ENCODE measurements around the gene KIAA0586.
"Not testable (repeated sequence)": the region's sequence is repeated elsewhere in the genome, so short reads cannot be mapped to it uniquely, and the experiment has no call there.

Gene KIAA0586

GRCh38 chr14:58427281-58428117 is at the start of gene KIAA0586, which contains the start of gene TIMM9:
KIAA0586 (plus strand) TSS chr14:58427719; CDS start chr14:58428265, 546 bp downstream.
TIMM9 (minus strand) TSS chr14:58427531; CDS start chr14:58411945, 15,586 bp downstream.
- peak; percentile 90 to 95 for DNase-seq (ENCODE audit: low read depth in 2 of 2)

GRCh38 chr14:58390830-58391229 is 36.7 kb upstream of the KIAA0586 start:
- no peak for DNase-seq (ENCODE audit: low read depth in 2 of 2)

GRCh38 chr14:58395562-58395811 is 32.0 kb upstream of the KIAA0586 start:
- DNase-seq (ENCODE audit: low read depth in 2 of 2) = no peak

- peak; percentile 13 to 37 for DNase-seq (ENCODE audit: low read depth in 2 of 2)
Observed at GRCh38 chr14:58395812-58396788, 31.4 kb upstream of the KIAA0586 start, which contains the start of gene TOMM20L. TOMM20L (plus strand) TSS chr14:58395930; CDS start chr14:58395958, 28 bp downstream.

- DNase-seq (ENCODE audit: low read depth in 2 of 2) = no peak
Observed at GRCh38 chr14:58397156-58397555, 30.4 kb upstream of the KIAA0586 start.

GRCh38 chr14:58398495-58398894 is 29.0 kb upstream of the KIAA0586 start:
- no peak for DNase-seq (ENCODE audit: low read depth in 2 of 2)

GRCh38 chr14:58398895-58399294 is 28.6 kb upstream of the KIAA0586 start:
- DNase-seq (ENCODE audit: low read depth in 2 of 2) = no peak

GRCh38 chr14:58401587-58401986 is 25.9 kb upstream of the KIAA0586 start:
- no peak for DNase-seq (ENCODE audit: low read depth in 2 of 2)

GRCh38 chr14:58408681-58409215 is 18.8 kb upstream of the KIAA0586 start:
- no peak for DNase-seq (ENCODE audit: low read depth in 2 of 2)

- no peak for DNase-seq (ENCODE audit: low read depth in 2 of 2)
Observed at GRCh38 chr14:58414845-58415244, 12.7 kb upstream of the KIAA0586 start.

GRCh38 chr14:58415636-58416547 is 11.6 kb upstream of the KIAA0586 start:
- DNase-seq (ENCODE audit: low read depth in 2 of 2) = no peak

- DNase-seq (ENCODE audit: low read depth in 2 of 2) = not testable (repeated sequence)
Observed at GRCh38 chr14:58416934-58417333, 10.6 kb upstream of the KIAA0586 start.

GRCh38 chr14:58426670-58427280 is 744 bp upstream of the KIAA0586 start:
- peak; percentile 8 to 14 for DNase-seq (ENCODE audit: low read depth in 2 of 2)

- no peak for DNase-seq (ENCODE audit: low read depth in 2 of 2)
Observed at GRCh38 chr14:58428118-58428683, 682 bp downstream of the KIAA0586 start.

- no peak for DNase-seq (ENCODE audit: low read depth in 2 of 2)
Observed at GRCh38 chr14:58430156-58430555, 2.6 kb downstream of the KIAA0586 start.

GRCh38 chr14:58439476-58439875 is 12.0 kb downstream of the KIAA0586 start:
- no peak for DNase-seq (ENCODE audit: low read depth in 2 of 2)

- DNase-seq (ENCODE audit: low read depth in 2 of 2) = no peak
Observed at GRCh38 chr14:58444627-58445026, 17.1 kb downstream of the KIAA0586 start.

- no peak for DNase-seq (ENCODE audit: low read depth in 2 of 2)
Observed at GRCh38 chr14:58455593-58456265, 28.2 kb downstream of the KIAA0586 start.

GRCh38 chr14:58460772-58461171 is 33.3 kb downstream of the KIAA0586 start:
- no peak for DNase-seq (ENCODE audit: low read depth in 2 of 2)

- DNase-seq (ENCODE audit: low read depth in 2 of 2) = no peak
Observed at GRCh38 chr14:58463147-58463546, 35.6 kb downstream of the KIAA0586 start.
